T-helper 1 cell treated with Interleukin-12 subunit alpha and Interleukin-12 subunit beta and Interleukin-4 antibody, amounts not matched to agents 30 ng/mL and 1 ng/mL, for 36 hours (primary cell): ENCODE data around the gene ST6GALNAC3. TPM values are rescaled to one million over a fixed set of nuclear protein-coding genes. Genes with fewer than 3 reads are reported as not detected.

Experiments used
- intact Hi-C: fragments of 100-400 bp; cut with micrococcal nuclease; formaldehyde crosslinking; loops from one replicate; pipeline ENCODE4 v1.15.1; 2024
- total RNA-seq: library from RNA; stranded (reverse); gene quantifications from 2 replicates; pipeline ENCODE4 v1.2.3, GENCODE V29; 2022

Gene ST6GALNAC3
- total RNA-seq, 1 donor from 2014 or later = 0.12 TPM

DNA sequence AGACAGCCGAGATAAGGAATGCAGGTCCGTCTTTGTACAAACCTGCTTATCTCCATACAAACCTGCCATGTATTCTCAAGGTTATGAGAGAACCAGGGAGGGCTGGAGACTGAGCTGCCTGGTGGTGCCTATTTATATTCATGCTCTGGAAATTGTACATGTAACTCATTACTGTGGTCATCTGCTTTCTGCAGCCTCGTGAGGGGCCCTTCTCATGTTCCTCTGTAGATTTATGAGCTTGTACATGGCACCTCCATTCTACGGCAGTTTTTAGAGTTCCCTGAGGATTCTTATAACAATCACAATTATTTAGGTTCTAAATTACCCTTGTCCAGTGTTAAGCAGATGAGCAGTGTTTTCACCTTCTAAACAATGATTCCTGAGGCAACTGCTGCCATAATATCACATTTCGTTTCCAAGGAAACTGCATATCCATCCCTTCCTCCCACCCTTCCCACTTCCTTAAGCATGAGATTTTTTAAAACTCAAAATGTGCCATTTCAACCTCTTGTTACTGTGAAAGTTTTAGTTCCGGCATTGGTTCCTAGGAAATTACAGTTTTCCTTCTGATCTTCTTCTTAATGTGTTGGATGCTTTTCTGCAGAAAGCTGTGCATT lies 112.1 kb downstream of the ST6GALNAC3 start:
- intact Hi-C loops = no loop called here

DNA sequence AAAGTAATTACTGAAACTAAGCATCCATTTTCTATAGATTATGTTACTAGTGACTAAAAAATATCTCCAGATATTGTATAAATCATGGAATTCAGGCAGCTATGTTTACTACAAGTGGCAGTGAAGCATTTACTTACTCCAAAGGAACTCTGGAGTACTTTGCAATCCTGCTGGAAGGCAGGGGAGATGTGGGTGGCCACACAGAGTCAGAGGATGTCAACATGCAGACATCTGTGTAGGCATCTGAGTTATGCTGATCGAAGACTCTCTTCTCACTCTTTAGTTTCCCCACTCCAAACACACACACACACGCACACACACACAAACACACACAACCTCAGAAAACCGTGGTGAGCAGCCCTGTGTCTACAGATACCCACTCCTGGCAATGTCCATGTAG lies 112.9 kb downstream of the ST6GALNAC3 start:
- intact Hi-C loops = no loop called here

DNA sequence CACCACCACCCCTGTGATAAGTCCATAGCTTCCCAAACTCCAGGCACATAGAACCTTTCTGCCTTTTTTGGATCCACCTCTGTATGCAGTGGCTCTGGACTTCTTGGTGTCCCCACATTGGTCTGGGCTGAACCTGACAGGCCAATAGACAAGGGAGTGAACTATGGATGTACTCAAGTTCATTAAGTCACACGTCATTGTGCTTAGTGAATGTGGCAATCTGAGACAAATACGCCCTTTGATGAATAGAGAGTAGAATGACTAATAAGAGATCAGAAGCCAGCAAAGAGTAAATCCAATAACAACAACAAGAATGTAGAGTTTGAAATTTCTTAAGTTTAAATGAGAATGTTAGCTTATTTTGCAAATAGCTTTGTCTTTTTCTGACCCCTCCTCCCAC lies 114.8 kb downstream of the ST6GALNAC3 start:
- intact Hi-C loops = no loop called here

DNA sequence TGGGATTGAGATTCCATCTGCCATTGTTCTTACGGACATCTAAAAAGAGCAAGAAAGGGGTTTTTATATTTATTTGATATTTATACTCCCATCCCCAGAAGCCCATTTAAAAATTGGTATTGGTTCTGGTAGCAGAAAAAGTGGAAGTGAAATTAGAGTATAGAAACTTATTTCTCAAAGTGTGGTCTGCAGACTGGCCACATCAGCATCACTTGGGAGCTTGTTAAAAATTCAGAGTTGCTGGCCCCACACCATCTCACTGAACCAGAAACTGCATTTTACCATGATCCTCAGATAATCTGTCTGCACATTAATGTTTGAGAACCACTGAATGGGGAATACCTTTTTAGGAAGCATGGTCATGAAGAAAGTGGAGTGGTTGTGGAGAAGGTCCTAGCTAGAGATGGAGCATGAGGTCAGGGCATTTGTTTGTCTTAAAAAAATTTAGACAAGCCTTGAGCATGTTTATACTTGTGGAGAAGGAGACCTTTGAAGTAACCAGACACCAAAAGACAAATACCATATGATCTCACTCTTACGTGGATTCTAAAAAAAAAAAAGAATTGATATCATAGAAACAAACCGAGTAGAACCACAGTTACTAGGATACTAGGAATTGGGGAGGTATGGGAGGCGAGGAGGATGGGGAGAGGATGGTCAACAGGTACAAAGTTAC lies 116.3 kb downstream of the ST6GALNAC3 start:
- intact Hi-C loops = no loop called here

DNA sequence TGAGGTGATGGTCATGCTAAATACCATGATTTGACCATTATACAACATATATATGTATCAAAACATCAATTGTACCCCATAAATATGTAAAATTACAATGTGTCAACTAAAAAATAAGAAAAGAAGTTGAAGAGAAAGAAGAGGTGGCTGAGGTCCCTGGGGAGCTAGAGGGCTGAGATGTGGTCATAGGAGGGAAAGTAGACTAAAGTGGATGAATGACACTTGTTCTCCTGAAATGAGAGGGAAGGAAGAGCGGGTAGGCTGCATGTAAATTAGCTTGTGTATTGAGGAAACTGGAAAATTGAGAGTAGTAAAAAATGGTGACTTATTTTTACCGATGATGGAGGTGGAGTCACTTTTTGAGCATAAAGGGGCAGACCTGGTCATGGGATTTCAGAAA lies 117.0 kb downstream of the ST6GALNAC3 start:
- intact Hi-C loops = no loop called here

DNA sequence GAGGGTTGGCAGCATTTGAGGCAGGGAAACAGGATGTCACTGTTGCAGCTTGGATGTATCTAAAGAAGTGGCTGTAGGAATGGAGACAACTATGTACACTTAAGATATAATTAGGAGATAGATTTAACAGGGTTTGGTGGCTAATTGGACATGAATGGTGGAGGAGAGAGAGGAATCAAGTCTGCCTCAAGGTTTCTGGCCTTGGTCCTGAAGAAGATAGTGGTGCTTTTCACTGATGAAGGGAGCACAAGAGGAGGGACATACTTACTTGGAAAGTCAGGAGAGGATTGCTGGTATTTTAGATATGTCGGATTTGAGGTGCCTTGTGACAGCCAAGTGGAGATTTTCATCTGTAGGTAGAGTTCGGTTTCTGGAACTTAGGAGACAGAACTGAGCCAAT lies 123.9 kb downstream of the ST6GALNAC3 start:
- intact Hi-C loops = no loop called here

DNA sequence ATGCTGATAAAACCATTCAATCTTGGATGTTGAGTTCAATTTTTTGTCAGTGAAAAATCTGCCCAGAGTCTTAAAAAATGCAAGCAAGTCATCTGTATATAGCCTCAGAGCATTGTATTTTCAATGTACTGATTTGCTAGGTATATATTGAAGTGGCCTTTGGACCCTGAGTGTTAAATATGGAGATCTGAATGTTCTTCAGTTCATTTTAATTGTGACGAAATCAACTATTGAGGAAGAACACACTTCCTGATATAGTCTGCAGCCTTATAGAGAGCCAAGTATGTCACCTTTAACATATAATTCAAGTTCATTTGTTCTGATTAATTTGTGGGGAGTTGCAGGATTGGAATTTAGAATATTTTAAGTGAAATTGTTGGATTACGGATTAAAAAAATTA lies 128.1 kb downstream of the ST6GALNAC3 start:
- intact Hi-C loops = no loop called here

DNA sequence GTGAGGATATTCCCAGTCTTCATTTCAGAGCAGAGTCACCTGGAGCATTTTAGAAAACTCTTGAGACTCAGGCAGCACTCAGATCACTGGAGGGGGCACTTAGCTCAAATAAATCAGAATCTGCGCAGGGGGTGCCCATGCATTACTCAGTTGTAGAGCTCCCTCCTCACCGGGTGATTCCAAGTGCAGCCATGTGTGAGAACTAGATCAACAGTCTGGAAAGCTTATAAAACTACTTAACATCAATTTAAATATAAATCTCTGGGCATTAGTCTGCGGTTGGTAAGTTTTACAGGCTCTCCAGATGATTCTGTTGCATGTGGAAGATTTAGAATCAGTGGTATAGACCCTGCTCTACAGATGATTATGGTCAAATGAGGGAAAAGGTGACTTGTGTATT lies 128.6 kb downstream of the ST6GALNAC3 start:
- intact Hi-C loops = no loop called here

DNA sequence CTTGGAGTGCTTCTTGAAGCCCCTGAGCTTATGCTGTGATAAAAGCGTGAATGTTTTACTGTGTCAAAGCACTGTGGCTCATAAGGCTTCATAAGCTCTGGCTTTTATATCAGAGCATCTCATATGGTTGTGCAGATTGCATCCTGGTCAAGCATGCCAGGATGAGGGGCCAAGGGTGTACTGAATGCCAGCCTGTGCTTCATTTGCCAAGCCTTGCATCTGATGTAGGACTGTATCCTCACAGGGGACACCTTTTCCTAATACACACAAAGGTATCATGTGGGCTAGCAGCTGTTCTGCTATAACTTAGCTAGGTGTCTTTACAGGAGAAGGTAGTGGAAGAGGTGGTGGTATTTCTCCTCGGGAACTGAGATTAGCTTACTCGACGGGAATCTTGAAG lies 134.7 kb downstream of the ST6GALNAC3 start:
- intact Hi-C loops = no loop called here

DNA sequence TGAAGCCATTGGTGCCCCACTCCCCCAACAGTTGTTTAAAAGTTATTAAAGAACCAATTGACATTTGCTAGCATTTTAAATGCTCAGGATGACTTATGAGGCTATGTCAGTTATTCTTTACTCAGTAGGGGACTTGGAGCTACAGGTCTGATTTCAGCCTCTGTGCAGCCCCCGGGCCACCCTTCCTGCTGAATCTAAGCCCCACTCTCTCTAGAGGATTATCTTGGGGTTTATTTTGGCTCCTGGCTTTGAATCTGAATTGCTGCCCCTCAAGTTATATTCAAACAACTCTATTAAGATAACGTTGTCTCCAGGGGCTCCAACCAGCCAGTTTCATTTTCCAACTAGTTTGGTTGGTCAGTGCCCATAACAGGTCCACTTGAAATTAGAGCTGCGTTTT lies 135.1 kb downstream of the ST6GALNAC3 start:
- intact Hi-C loops = no loop called here

DNA sequence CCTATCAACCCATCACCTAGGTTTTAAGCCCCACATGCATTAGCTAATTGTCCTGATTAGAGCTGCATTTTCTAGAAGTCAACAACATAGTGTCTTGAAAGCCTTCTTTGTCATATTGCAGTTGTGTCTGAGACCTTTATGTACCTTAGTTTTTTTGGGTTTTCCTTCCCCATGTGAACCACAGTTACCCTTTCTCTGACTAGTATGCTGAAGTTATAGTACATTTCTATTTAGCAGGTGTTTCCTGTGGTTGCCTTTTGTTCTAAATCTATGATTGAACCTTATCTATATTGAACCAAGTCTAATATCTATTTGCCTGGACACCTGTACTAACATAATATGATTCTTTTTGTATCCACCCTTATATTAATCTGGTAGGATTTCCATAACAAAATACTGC lies 135.6 kb downstream of the ST6GALNAC3 start:
- intact Hi-C loops = no loop called here

DNA sequence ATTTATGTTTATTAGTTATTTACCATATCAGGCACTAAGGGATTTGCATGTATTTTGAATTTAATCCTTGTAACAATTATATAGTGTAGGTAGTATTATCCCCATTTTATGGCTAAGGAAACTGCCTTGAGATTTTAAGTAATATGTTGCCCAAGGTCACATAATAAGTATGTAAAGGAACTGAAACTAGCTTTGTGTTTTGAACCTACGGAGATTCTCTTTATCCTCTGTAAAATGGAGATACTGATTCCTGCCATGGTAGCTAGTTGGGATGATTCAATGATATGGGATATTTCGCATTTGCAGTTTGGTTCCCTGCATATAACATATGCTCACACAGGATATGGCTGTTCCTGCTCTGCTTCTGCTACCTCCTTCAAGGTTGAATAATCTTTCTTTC lies 144.3 kb downstream of the ST6GALNAC3 start:
- intact Hi-C loops = no loop called here

DNA sequence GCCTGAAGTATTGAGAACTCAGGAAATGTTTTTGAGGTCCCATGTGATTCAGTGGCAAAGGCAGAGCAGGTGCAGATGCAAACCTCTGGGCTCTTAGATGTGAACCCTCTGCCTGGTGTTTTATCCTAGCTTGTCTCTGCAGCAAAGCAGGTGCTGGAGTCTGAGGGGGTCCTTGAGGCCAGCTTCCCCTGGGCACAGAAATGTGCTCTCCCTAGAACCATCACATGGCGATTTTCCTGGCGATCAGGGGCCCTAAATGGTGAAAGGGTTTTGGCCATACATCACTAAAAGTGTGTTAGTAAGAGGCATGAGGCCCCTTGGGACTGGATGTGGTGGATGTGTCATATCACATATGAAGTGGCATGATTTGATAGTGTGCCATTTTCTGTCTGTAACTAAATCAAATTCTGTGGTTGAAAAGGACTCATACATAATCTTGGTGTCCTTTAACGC lies 144.8 kb downstream of the ST6GALNAC3 start:
- intact Hi-C loops = no loop called here

DNA sequence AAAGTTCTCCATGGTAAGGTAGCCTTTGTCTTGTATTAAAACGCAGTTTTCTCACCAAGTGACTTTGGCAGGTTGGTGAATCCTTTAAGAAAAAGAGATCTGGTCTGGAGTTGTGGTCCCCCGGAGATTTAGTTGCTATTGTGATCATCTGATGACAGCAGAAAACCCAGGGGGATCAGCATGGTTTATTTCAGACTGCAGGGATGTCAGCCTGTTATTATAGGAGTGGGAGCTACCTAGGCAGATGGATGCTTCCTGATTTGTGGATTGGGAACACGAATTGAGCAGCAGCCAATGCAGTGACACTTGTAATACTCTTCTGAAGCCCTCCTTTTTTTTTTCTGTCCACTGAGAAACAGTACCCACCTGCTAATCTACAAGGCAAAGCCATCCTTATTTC lies 150.2 kb downstream of the ST6GALNAC3 start:
- intact Hi-C loops = no loop called here

DNA sequence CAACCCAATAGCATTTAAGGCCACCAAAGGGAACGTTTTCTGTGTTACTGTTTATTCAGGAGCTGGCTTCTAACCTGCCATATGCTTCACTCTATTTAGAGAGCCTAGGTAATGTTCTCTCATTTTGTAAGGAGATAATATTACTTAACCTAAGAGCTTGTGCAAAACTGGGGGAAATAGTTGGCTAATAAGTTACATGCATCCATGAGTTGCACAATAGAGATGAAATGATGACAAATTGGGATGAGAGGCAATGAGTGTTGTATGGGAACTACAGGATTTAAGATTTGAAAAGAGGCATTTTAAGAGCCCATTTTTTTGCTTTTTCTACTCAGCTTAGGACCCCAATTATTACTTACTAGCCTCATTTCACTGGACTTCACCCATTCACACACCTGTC lies 151.0 kb downstream of the ST6GALNAC3 start:
- intact Hi-C loops = no loop called here

DNA sequence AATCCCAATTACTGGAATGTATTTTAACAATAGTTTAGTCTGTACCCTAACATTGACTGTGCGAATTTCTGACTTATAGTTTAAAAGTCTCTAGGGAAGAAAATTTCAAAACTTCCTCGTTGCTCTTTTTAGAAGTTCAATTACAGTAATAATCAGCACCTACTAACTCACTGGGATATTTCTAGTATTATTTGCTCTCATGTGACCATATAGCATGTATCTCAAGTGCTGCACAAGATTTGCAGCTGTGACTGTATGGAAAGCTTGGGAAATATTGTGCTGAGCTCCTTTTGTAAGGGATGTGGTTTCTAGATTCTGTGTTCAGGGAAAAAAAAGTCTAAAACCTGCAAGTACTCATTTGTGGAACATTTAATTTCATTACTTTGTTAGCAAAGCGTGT lies 153.1 kb downstream of the ST6GALNAC3 start:
- intact Hi-C loops = no loop called here

DNA sequence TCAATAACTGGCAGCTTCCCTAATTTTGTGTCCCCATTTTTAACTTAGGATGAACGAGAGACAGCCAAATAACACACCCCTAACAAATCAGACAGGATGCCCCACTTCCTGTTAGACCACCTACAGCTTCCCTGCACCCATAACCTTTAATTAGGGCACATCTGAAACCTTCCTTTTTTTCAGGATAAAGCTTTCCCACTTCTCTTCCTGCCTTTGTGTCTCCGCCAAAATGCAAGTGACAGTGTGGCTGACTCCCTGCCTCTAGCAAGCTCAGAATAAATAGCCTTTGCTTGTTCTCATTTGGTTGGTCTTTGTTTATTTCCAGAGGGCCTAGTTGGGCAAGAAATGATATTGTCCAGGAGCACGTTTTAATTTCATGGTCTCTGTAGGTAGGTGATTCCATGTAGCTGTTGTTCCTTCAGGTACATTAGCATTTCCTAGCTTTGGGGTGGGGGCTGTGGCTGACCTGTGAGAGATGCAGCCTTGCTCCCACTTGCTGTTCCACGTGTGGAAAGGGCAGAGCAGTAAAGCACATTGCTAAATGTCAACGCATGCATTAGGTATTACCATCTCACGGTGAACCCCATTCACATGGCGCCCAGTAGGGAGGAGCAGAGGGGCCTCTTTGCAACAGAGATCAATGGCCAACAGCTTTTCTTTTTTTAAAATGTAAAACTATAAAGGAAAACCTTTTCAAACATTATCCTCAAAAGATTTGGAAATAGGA lies 154.9 kb downstream of the ST6GALNAC3 start:
- intact Hi-C loops = no loop called here

DNA sequence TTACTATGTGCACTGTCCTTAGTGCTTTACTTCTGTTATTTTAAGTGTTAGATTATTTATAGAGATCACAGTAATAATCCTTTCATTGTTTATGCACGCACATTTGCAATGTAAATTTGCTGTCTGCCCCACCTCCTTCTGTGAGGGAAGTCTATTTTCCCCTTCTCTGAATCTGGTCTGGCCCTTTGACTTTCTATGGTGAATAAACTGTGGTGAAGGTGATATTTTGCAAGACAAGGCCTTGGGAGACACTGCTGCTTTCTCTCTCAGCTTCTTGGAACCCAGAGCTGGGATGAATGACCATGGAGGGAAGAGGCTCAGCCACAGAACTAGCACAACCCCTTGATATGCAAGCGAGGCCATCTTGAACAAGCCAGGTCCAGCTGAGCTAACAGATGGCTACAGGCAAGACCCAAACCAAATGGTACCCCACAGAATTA lies 156.3 kb downstream of the ST6GALNAC3 start:
- intact Hi-C loops = no loop called here

DNA sequence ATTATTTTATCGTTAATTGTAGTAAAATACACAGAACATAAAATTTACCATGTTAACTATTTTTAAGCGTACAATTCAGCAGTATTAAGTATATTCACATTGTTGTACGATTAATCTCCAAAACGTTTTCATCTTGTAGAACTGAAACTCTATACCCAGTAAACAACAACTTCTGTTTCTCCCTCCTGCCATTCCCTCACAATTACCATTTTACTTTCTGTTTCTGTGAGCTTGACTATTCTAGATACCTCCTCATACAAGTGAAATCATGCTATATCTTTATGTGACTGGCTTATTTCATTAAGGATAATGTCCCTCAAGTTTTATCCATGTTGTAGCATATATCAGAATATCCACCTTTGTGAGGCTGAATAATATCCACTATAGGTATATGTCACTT lies 156.8 kb downstream of the ST6GALNAC3 start:
- intact Hi-C loops = no loop called here

DNA sequence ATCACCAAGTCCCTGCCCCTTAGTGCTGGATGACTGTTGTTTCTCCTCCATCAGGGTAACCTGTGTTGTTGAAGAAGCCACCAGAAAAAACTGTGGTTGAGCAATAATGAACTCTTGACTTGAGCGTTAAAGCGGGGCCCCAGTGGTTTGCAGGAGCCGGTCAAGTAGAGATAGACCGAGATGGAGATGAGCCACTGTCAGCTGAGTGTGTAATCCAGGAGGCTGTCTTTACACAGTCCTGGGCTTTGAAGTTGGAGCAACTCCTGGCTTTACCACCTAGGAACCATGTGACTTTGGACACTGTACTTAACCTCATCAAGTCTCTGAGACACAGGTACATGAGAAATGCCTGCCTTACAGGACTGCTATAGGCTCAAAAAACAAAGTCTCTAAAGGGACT lies 158.1 kb downstream of the ST6GALNAC3 start:
- intact Hi-C loops = no loop called here

DNA sequence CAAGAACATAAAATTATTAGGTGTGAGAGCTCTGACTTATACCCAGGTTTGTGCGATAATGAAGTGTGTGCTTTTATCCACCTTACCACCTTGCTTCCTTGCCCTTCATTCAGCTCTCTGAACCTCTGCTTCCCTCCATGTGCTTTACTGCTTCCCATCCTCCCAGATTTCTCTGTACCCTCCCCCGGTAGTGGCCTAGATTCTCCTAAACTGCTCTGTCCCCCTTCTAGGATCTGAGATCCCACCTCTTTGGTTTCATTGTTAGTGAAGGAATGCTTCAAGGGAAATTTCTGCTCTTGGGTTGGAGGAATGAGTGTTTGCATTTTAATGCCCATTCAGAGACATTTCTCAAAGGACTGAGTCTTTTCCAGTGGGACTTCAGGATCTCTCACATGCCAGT lies 159.5 kb downstream of the ST6GALNAC3 start:
- intact Hi-C loops = no loop called here

DNA sequence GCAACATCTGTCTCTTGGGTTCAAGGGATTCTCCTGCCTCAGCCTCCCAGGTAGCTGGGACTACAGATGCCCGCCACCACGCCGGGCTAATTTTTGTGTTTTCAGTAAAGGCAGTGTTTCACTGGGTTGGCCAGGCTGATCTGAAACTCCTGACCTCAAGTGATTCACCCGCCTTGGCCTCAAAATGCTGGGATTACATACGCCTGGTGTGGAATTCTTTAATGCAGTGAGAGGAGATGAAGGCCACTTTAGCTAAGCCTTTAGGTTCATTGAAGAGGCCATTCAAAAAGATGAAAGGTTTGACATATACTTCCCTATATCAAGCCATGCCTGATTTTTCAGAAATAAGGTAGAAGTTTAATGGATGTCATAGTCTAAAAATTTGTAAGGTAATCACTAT lies 162.7 kb downstream of the ST6GALNAC3 start:
- intact Hi-C loops = no loop called here
